Muscle of arm (tissue), 14 donors: ENCODE measurements around the gene ARMC9. TPM values are rescaled to one million over a fixed set of nuclear protein-coding genes. Genes with fewer than 3 reads are reported as not detected.
"Not testable (repeated sequence)": the region's sequence is repeated elsewhere in the genome, so short reads cannot be mapped to it uniquely, and the experiment has no call there.

Source experiments
- DNase-seq: peaks from one replicate; pipeline ENCODE4 v3.0.0-alpha.2; 2013
- long read RNA-seq, 11 donors: transcript quantifications; one replicate each; lab custom pipeline, GENCODE V29; 2026
- polyA plus RNA-seq, 12 donors: library from polyadenylated mRNA; unstranded; fragments of 120-200 nt; gene quantifications; one replicate each; pipeline ENCODE4 v1.2.1, GENCODE V29; 2013; ENCODE audit not compliant: insufficient read length in 12 of 12

The ARMC9 gene
- 10 to 100 TPM in 1 of 12 donors, 1 to 10 TPM in 10, not detected in 1; 3.3 to 10.0 (median 5.5) TPM for polyA plus RNA-seq
- long read RNA-seq, donor 1, result 0 reads
- long read RNA-seq, donor 2, result 0 reads
- long read RNA-seq, donor 3, result 0 reads
- long read RNA-seq, donor 4, result 0 reads
- long read RNA-seq, donor 5, partial matches to known transcripts, result 0 of 1 reads
- long read RNA-seq, donor 5, other reads (novel, unspliced or antisense), result 0 of 1 reads
- long read RNA-seq, donor 6, result 0 reads
- long read RNA-seq, donor 7, result 0 reads
- long read RNA-seq, donor 8, result 0 reads
- long read RNA-seq, donor 9, result 0 reads
- long read RNA-seq, donor 10, result 0 reads
- long read RNA-seq, donor 11, result 0 reads

GRCh38 chr2:231198291-231199173 is at the start of gene ARMC9:
ARMC9 (plus strand) TSS chr2:231198631; CDS start chr2:231206239, 7,608 bp downstream.
- DNase-seq, result peak; percentile 70

DNA sequence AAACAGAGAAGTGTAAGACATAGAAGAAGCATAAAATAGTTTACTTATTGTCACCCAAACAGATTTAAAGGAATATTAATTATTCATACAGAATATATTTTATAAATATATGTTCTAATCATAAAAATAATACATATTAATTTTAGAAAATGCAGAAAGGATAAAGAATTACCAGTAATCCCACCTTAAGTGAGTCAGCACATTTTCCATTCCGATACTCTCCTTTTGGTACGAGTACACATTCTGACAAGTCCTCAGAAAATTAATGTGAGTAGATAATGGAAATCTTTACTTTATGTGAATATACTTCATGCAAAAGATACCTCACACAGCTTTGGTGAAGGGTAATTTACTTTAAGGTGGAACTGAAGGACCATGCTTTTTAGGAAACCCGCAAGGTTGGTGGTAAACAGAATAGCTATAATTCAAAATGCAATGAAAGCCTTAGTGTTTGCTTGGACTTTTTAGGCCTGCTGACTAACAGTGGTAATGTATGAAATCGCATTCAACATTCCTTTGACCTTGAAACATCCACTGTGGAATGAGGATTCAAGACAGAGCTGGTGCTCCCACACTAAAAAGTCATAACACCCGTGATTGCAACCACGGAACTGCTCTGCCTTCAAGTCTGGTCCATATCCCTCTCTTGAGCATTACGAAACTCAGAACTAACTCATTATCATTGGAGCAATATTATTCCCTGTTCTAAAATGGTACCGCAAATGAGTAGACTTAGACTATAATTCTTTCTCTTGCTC is 45.5 kb upstream of the ARMC9 start:
- DNase-seq, result no peak

GRCh38 chr2:231159306-231159705 is 39.1 kb upstream of the ARMC9 start:
- no peak for DNase-seq

- DNase-seq, result no peak
Measured at GRCh38 chr2:231160701-231161100, 37.7 kb upstream of the ARMC9 start.

GRCh38 chr2:231161252-231161839 is 37.1 kb upstream of the ARMC9 start:
- DNase-seq, result no peak

GRCh38 chr2:231161877-231162329 is 36.5 kb upstream of the ARMC9 start:
- no peak for DNase-seq

- no peak for DNase-seq
Measured at GRCh38 chr2:231163011-231163410, 35.4 kb upstream of the ARMC9 start.

DNA sequence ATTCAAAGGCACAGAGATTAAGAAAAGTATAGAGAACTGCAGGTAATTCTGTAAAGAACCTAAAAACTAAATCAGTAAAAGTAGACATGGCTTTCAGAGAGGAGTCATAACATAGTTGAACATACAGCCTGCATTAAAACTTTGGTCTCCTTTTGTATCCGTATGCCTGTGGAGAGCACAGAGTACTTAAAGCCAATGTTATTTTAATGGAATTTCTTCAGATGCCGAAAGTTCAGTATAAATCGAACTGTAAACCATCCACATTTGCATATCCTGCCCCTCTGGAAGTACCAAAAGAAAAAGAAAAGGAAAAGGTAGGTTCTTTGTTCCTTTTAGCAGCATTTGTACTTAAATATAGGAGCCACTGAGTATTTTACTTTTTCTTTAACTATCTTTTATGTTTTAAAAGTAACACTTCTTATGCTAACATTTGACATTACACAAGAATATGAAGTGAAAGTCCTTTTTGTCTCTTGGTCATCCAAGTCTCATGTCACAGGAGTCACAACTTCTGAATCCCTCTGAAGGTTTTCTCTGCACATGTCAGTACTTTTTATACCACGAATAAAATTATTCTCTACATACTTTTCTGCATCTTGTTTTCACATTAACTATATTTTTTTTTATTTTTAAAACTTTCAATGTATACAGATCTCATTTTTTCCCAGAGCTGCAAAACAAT is 34.9 kb upstream of the ARMC9 start:
- DNase-seq, result no peak

DNA sequence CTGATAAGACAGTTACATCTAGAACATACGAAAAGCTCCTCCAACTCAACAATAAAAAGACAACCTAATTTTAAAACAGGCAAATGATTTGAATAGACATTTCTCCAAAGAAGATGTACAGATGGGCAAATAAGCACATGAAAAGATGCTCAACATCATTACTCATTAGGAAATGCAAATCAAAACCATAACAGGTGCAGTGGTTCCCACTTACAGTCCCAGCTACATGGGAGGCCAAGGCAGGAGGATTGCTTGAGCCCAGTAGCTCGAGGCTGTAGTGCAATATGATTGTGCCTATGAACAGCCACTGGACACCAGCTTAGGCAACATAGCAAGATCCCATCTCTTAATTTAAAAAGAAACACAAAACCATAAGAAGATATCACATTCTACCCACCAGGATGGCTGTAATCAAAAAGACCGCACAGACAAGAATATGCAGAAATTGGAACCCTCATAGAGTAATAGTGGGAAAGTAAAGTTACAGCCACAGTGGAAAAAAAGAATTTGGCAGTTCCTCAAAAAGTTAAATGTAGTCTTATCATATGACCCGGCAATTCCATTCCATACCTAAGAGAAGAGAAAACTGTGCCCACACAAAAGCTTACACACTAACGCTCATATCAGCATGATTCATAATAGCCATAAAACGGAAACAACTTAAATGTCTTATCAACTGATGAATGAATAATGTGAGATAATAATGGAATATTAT is 30.5 kb upstream of the ARMC9 start:
- no peak for DNase-seq

- DNase-seq, result no peak
Measured at GRCh38 chr2:231168460-231169139, 29.8 kb upstream of the ARMC9 start.

- DNase-seq, result no peak
Measured at GRCh38 chr2:231169488-231169887, 28.9 kb upstream of the ARMC9 start.

GRCh38 chr2:231170055-231170454 is 28.4 kb upstream of the ARMC9 start:
- DNase-seq, result no peak

GRCh38 chr2:231172025-231172424 is 26.4 kb upstream of the ARMC9 start:
- DNase-seq, result no peak

GRCh38 chr2:231174211-231174651 is 24.2 kb upstream of the ARMC9 start:
- DNase-seq, result no peak

DNA sequence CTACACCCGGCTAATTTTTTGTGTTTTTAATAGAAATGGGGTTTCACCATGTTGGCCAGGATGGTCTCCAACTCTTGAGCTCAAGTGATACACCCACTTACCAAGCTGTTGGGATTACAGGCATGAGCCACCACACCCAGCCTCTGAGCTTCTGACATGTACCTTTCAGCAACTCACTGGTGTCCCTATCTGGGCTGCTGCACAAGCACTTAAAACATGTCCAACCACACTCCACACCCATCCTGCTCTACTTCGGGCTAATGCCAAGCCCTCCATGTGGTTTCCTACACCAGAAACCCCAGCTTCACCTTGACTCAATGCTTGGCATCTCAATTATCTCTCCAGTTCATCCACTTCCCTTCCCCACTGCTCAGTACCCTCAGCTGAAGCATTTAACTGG is 22.4 kb upstream of the ARMC9 start:
- no peak for DNase-seq

- DNase-seq, result no peak
Measured at GRCh38 chr2:231177156-231178025, 21.0 kb upstream of the ARMC9 start.

- DNase-seq, result not testable (repeated sequence)
Measured at GRCh38 chr2:231178805-231179204, 19.6 kb upstream of the ARMC9 start.

DNA sequence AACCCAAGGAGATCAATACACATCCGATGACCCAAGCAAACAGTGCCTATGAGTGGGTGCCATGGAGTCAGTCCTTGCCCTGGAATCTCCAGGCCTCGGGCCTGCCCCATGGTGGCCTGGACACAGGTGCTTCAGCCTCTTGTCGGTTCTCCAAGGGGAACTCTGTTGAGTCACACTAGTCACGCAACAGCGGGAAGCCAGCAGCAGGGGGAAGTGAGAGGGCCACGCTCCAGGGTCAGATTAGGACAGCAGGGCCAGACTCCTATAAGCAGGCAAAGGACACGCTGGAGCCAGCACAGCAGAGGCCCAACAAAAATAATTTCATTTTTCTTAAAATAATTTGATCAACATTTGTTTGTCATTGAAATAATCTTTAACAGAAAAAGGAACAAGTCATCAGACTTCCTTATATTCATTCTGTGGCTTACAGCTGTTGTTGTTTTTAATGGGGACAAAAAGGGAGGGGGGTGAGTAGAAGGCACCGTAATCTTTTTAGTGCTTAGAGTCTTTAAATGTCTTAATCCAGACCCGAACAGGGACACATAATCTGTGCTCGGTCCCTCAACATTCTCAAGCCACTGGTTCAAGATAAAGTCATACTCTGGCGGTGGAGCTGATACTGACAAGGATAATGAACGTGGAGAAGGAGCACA is 16.4 kb upstream of the ARMC9 start:
- DNase-seq, result no peak
